Measurements from ENCODE around the gene SNRPA. TPM values are rescaled to one million over a fixed set of nuclear protein-coding genes. Genes with fewer than 3 reads are reported as not detected.

The SNRPA gene
- total and polyA plus RNA-seq, 2 of the 13 experiments (the other 11 are each of a cell fraction or from before 2014, with no cell fraction given): 59.6 to 162 TPM

GRCh38 chr19:40808021-40808325, 57.0 kb downstream of the SNRPA start:
- ChIA-PET CTCF (ENCODE audit: low intra/inter-chr PET ratio, low total read pairs) (interaction anchor here (0.7 to 1.1 kb wide), 2 partner anchors 63 to 145 kb away, joined by 3 to 4 read pairs; no protein-coding TSS in a partner anchor), POLR2A (interaction anchor here (0.6 to 3.1 kb wide), 3 partner anchors 10 to 607 kb away, joined by 3 to 21 read pairs (median 10); partner anchors contain the start of genes EGLN2 and RAB4B)
- DNase-seq (ENCODE audit: low spot score) (no peak), FAIRE-seq (no peak), ATAC-seq (no peak)
- no peak overlapping the region for H2AFZ ChIP-seq (ENCODE audit: low read length)
- H3K4me3 ChIP-seq (replicated peaks in 1 of 3; ENCODE audit: insufficient read depth in 1 of 3, low read depth in 2 of 3, low read length in 3 of 3): no peak overlapping the region
- H3K9ac ChIP-seq (ENCODE audit: insufficient read depth, low read depth, low read length): no peak overlapping the region
- WGBS (ENCODE audit: low lambda C conversion rate): no CpG with 5 or more reads among the region's 2 CpGs
- TF ChIP-seq ZZZ3 (CRISPR knock-in tag; IDR thresholded peaks at IDR 0.05; ENCODE audit: borderline replicate concordance) (no peak), HBP1 (CRISPR knock-in tag; IDR thresholded peaks at IDR 0.05; ENCODE audit: low read depth) (no peak), FOXK1 (CRISPR knock-in tag; IDR thresholded peaks at IDR 0.05; ENCODE audit: borderline replicate concordance, low read depth) (no peak), HMGA1 (CRISPR knock-in tag; conservative IDR thresholded peaks at IDR 0.05) (no peak), MTF2 (CRISPR knock-in tag; IDR thresholded peaks at IDR 0.05; ENCODE audit: borderline replicate concordance) (no peak), ZXDC (CRISPR knock-in tag; IDR thresholded peaks at IDR 0.05) (no peak), ZNF569 (CRISPR knock-in tag; IDR thresholded peaks at IDR 0.05; ENCODE audit: borderline replicate concordance) (no peak), HOXA7 (CRISPR knock-in tag; IDR thresholded peaks at IDR 0.05) (no peak), DMAP1 (CRISPR knock-in tag; IDR thresholded peaks at IDR 0.05) (no peak), KMT2A (CRISPR knock-in tag; IDR thresholded peaks at IDR 0.05) (no peak), ELK4 (CRISPR knock-in tag; IDR thresholded peaks at IDR 0.05; ENCODE audit: borderline replicate concordance) (no peak)
- TF ChIP-seq, protein P1, sequence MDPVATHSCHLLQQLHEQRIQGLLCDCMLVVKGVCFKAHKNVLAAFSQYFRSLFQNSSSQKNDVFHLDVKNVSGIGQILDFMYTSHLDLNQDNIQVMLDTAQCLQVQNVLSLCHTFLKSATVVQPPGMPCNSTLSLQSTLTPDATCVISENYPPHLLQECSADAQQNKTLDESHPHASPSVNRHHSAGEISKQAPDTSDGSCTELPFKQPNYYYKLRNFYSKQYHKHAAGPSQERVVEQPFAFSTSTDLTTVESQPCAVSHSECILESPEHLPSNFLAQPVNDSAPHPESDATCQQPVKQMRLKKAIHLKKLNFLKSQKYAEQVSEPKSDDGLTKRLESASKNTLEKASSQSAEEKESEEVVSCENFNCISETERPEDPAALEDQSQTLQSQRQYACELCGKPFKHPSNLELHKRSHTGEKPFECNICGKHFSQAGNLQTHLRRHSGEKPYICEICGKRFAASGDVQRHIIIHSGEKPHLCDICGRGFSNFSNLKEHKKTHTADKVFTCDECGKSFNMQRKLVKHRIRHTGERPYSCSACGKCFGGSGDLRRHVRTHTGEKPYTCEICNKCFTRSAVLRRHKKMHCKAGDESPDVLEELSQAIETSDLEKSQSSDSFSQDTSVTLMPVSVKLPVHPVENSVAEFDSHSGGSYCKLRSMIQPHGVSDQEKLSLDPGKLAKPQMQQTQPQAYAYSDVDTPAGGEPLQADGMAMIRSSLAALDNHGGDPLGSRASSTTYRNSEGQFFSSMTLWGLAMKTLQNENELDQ (CRISPR knock-in tag; IDR thresholded peaks at IDR 0.05; ENCODE audit: borderline replicate concordance): no peak
- TF ChIP-seq, protein P2, sequence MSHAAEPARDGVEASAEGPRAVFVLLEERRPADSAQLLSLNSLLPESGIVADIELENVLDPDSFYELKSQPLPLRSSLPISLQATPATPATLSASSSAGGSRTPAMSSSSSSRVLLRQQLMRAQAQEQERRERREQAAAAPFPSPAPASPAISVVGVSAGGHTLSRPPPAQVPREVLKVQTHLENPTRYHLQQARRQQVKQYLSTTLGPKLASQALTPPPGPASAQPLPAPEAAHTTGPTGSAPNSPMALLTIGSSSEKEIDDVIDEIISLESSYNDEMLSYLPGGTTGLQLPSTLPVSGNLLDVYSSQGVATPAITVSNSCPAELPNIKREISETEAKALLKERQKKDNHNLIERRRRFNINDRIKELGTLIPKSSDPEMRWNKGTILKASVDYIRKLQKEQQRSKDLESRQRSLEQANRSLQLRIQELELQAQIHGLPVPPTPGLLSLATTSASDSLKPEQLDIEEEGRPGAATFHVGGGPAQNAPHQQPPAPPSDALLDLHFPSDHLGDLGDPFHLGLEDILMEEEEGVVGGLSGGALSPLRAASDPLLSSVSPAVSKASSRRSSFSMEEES (CRISPR knock-in tag; IDR thresholded peaks at IDR 0.05): no peak
- H3K27ac ChIP-seq (ENCODE audit: extremely low read length, insufficient read depth, low read length): no peak overlapping the region
- no peaks in the 10 kb centered on the region for H3K9me3 ChIP-seq (ENCODE audit: low read length)
- H3K4me1 ChIP-seq (ENCODE audit: insufficient read depth, low read length): peaks cover 21% of the 10 kb centered on the region
- in situ Hi-C loops (cut with HindIII; ENCODE audit: extremely low pct_ligation_motif_present, low pct_unique_long_range_greater_than_20kb): loop anchor here (5.0 kb wide), 2 partner anchors 56 to 146 kb away; partner anchors contain the start of genes ACTMAP and SNRPA
- peaks cover 9% of the 10 kb centered on the region for H3K79me2 ChIP-seq (ENCODE audit: insufficient read depth, low read length)
- H3K36me3 ChIP-seq (replicated peaks in 1 of 2; ENCODE audit: control insufficient read depth in 1 of 2, insufficient read depth in 2 of 2, low read length in 2 of 2): peaks cover 12 to 29% of the 10 kb centered on the region in 2 experiments; a peak in 4 of 5 replicates
- H4K20me1 ChIP-seq (ENCODE audit: insufficient read depth, low read length): peaks cover 11% of the 10 kb centered on the region; the same call in 1 of the 2 replicates
- intact Hi-C loops (cut with micrococcal nuclease; ENCODE audit: unreplicated experiment): loop anchor here (5.0 kb wide), 2 partner anchors 91 to 146 kb away; partner anchors contain the start of genes COQ8B and ITPKC
- no TSS peak for BruUV-seq (replicated peaks)
- H3K27me3 ChIP-seq (ENCODE audit: control insufficient read depth in 1 of 2, insufficient read depth in 2 of 2, low read length in 2 of 2): no peaks in the 10 kb centered on the region; a peak in 1 of 5 replicates
- no peak overlapping the region for H3K4me2 ChIP-seq (ENCODE audit: low read depth, low read length)

Data from HepG2 (cell line).